ENCODE data around the gene ZNF554. TPM values are rescaled to one million over a fixed set of nuclear protein-coding genes. Genes with fewer than 3 reads are reported as not detected.

Gene ZNF554
- total RNA-seq, 4 donors from 2014 or later: 2.1 to 15.8 (median 5.0) TPM

DNA sequence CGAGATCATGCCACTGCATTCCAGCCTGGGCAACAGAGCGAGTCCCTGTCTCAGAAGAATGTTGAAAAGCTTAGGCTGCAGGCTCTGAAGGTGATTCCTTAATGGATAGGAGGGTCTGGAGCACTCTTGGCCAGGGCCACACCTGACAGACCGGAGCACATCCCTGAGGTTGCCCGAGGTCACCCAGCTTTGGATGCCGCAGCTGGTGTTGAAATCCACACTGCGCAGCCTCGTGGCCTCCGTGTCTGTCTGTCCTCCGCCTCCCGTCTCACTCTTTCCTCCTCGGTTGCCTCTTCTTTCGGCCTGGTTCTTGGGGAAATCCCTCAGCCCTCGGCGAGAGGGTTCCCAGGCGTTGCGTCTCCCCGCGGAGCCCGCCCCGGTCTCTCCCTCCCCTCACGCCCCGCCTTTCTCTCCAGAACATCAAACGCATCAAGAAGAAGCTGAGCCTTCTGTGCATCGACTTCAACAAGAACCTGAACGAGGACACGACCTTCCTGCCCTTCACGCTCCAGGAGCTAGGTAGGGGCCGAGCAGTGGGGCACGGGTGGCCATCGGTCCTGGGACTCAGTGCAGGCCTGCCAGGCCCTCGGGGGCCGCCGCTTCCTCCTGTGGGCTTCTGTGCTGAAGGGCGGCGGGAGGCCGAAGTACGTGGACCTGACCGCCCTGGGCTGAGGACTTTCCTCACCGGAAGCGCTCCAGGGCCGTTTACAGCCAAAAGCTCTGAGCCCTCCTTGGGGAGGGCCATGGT is 20.2 kb upstream of the ZNF554 start:
- intact Hi-C loops (cut with DNase I; ENCODE audit: low total_unique reads): no loop called here
- H3K36me3 ChIP-seq: no peaks in the 10 kb centered on the region

DNA sequence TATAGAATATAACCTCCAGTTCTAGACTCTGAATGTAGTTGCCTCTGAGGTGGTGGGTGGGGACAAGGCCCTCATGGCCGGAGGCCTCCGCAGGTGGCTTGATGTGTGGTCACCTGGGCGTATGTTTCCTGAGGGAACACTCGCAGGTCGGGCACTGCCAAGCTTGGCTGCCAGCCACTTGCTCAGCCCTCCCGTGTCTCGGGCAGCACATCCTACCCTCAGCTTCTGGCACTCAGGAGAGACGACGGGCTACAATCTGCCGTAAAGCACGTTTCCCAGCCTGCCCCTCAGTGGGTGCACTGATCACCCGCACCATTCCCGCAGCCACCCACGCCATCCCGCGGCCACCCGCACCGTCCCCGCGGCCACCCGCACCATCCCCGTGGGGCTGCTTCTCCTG is 19.2 kb upstream of the ZNF554 start:
- TF ChIP-seq, protein P1, sequence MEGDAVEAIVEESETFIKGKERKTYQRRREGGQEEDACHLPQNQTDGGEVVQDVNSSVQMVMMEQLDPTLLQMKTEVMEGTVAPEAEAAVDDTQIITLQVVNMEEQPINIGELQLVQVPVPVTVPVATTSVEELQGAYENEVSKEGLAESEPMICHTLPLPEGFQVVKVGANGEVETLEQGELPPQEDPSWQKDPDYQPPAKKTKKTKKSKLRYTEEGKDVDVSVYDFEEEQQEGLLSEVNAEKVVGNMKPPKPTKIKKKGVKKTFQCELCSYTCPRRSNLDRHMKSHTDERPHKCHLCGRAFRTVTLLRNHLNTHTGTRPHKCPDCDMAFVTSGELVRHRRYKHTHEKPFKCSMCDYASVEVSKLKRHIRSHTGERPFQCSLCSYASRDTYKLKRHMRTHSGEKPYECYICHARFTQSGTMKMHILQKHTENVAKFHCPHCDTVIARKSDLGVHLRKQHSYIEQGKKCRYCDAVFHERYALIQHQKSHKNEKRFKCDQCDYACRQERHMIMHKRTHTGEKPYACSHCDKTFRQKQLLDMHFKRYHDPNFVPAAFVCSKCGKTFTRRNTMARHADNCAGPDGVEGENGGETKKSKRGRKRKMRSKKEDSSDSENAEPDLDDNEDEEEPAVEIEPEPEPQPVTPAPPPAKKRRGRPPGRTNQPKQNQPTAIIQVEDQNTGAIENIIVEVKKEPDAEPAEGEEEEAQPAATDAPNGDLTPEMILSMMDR (IDR thresholded peaks at IDR 0.05): no peak
- no peak for TF ChIP-seq POLR2A (IDR thresholded peaks at IDR 0.05)
- no peak for DNase-seq
- no peaks in the 10 kb centered on the region for H3K9me3 ChIP-seq
- no peaks in the 10 kb centered on the region for H3K36me3 ChIP-seq
- H3K4me1 ChIP-seq: no peaks in the 10 kb centered on the region
- no peak overlapping the region for H3K27ac ChIP-seq
- no peak overlapping the region for H3K4me3 ChIP-seq
- intact Hi-C loops (cut with DNase I; ENCODE audit: low total_unique reads): no loop called here
- no peaks in the 10 kb centered on the region for H3K27me3 ChIP-seq

More for the DNA sequence above, 20.2 kb upstream of the ZNF554 start:
- H3K27ac ChIP-seq: no peak overlapping the region
- no peaks in the 10 kb centered on the region for H3K9me3 ChIP-seq
- TF ChIP-seq, protein P1 (IDR thresholded peaks at IDR 0.05): no peak
- no peak for TF ChIP-seq POLR2A (IDR thresholded peaks at IDR 0.05)
- DNase-seq: no peak
- no peaks in the 10 kb centered on the region for H3K4me1 ChIP-seq
- H3K4me3 ChIP-seq: no peak overlapping the region
- no peaks in the 10 kb centered on the region for H3K27me3 ChIP-seq

DNA sequence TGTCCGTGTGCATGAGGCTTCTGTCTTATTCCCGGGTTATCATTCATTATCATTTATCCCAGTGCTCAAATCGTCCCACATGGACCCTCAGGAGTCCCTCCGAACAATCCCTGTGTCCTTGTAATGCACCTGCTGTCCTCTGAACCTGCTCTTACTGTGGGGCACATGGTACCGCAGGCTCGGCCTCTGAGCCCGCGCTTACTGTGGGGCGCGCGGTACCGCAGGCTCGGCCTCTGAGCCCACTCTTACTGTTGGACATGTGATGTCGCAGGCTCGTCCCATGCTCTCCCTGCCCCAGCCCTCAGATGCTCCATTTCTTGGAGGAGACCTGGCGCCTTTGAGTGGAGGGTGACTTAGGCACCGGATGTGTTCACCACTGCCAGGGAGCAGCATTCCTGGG is 16.8 kb upstream of the ZNF554 start:
- Histone ChIP-seq H3K9me3 (no peaks in the 10 kb centered on the region), H3K27ac (no peak overlapping the region), H3K27me3 (no peaks in the 10 kb centered on the region), H3K4me1 (no peaks in the 10 kb centered on the region), H3K4me3 (no peak overlapping the region), H3K36me3 (no peaks in the 10 kb centered on the region)
- DNase-seq: no peak
- TF ChIP-seq POLR2A (IDR thresholded peaks at IDR 0.05): no peak
- TF ChIP-seq, protein P1 (IDR thresholded peaks at IDR 0.05): no peak
- intact Hi-C loops (cut with DNase I; ENCODE audit: low total_unique reads): no loop called here

DNA sequence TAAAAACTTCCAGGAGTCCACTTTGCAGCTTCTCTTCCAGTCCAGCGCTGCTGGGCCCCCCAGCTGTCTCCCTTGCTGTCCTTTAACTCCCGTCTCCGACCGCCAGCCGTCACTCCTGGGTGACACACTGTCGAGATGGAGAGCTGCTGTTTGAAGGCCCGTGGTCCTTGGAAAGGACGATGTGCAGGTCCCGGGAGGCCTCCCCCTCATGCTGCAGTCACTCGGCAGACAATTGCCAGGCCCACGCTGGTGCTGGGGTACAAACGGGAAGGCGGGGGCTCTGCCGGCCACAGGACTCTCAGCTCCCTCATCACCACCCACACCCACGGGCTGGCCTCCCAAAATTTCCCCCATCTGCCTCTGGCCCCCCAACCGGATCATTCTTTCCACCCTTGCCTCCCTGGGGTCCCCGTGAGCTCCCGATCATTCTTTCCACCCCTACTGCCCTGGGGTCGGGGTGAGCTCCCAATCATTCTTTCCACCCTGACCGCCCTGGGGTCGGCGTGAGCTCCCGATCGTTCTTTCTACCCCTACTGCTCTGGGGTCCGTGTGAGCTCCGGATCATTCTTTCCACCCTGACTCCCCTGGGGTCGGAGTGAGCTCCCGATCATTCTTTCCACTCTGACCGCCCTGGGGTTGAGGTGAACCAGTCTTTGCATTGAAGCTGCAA is 16.0 kb upstream of the ZNF554 start:
- H3K4me1 ChIP-seq: no peaks in the 10 kb centered on the region
- no peaks in the 10 kb centered on the region for H3K27me3 ChIP-seq
- H3K36me3 ChIP-seq: no peaks in the 10 kb centered on the region
- TF ChIP-seq, protein P1 (IDR thresholded peaks at IDR 0.05): no peak
- H3K9me3 ChIP-seq: no peaks in the 10 kb centered on the region
- H3K4me3 ChIP-seq: no peak overlapping the region
- DNase-seq: no peak
- H3K27ac ChIP-seq: no peak overlapping the region
- intact Hi-C loops (cut with DNase I; ENCODE audit: low total_unique reads): no loop called here
